HS-27A (cell line): ENCODE results near the gene SLC2A1.

Source experiments
- DNase-seq: peaks from one replicate; pipeline ENCODE4 v3.0.0-alpha.2; 2012; ENCODE audit warnings: low read depth, missing footprints

Gene SLC2A1

GRCh38 chr1:42960566-42961311 is 2.1 kb upstream of the SLC2A1 start:
- DNase-seq: no peak

GRCh38 chr1:42960122-42960390 is 1.4 kb upstream of the SLC2A1 start:
- DNase-seq: no peak

GRCh38 chr1:42957880-42958487 is 684 bp downstream of the SLC2A1 start:
- no peak for DNase-seq

- no peak for DNase-seq
These were observed 1.3 kb downstream of the SLC2A1 start for GRCh38 chr1:42957229-42957879.

GRCh38 chr1:42956739-42957138 is 1.9 kb downstream of the SLC2A1 start:
- DNase-seq: no peak

- DNase-seq: no peak
These were observed 3.2 kb downstream of the SLC2A1 start for GRCh38 chr1:42955311-42956063.

- DNase-seq: no peak
These were observed 5.2 kb downstream of the SLC2A1 start for GRCh38 chr1:42953182-42954180.

- no peak for DNase-seq
These were observed 6.2 kb downstream of the SLC2A1 start for GRCh38 chr1:42952303-42953001.

GRCh38 chr1:42951588-42951987 is 7.1 kb downstream of the SLC2A1 start:
- no peak for DNase-seq

- DNase-seq: peak; percentile 83
These were observed 8.6 kb downstream of the SLC2A1 start for GRCh38 chr1:42950116-42950481.

- DNase-seq: no peak
These were observed 9.2 kb downstream of the SLC2A1 start for GRCh38 chr1:42949312-42950115.

GRCh38 chr1:42947965-42948732 is 10.5 kb downstream of the SLC2A1 start:
- no peak for DNase-seq

- DNase-seq: no peak
These were observed 11.6 kb downstream of the SLC2A1 start for GRCh38 chr1:42947117-42947516.

GRCh38 chr1:42946120-42946898 is 12.4 kb downstream of the SLC2A1 start:
- DNase-seq: no peak

GRCh38 chr1:42945164-42945563 is 13.5 kb downstream of the SLC2A1 start:
- no peak for DNase-seq

- no peak for DNase-seq
These were observed 14.3 kb downstream of the SLC2A1 start for GRCh38 chr1:42944246-42944928.

- no peak for DNase-seq
These were observed 14.9 kb downstream of the SLC2A1 start for GRCh38 chr1:42943728-42944127.

- peak; percentile 80 for DNase-seq
These were observed 15.5 kb downstream of the SLC2A1 start for GRCh38 chr1:42943166-42943565.
